Sigmoid colon (tissue), 7 donors: Measurements from ENCODE around the gene VPS45. TPM values are rescaled to one million over a fixed set of nuclear protein-coding genes. Genes with fewer than 3 reads are reported as not detected.

ENCODE experiments used
- DNase-seq: peaks from one replicate; pipeline ENCODE4 v3.0.0-alpha.2; 2019
- H3K27ac ChIP-seq, 4 donors: fragments of 200-600 bp; sonication (generic); one replicate each; pipeline ENCODE4 v1.5.1; 2016 to 2019; ENCODE audit warnings: mild to moderate bottlenecking in 1 of 4
- H3K27me3 ChIP-seq, 3 donors: fragments of 200-600 bp; sonication (generic); one replicate each; pipeline ENCODE4 v1.5.1; 2019; ENCODE audit warnings: mild to moderate bottlenecking in 1 of 3
- H3K36me3 ChIP-seq, 4 donors: fragments of 200-600 bp; sonication (generic); one replicate each; pipeline ENCODE4 v1.5.1; 2016 to 2019
- H3K4me1 ChIP-seq, 4 donors: fragments of 200-600 bp; sonication (generic); one replicate each; pipeline ENCODE4 v1.5.1; 2017 to 2019
- H3K4me3 ChIP-seq, 4 donors: fragments of 200-600 bp; sonication (generic); one replicate each; pipeline ENCODE4 v1.5.1; 2017 to 2019; ENCODE audit warnings: mild to moderate bottlenecking in 2 of 4, moderate library complexity in 1 of 4
- H3K9me3 ChIP-seq, 4 donors: fragments of 200-600 bp in 3 of 4; sonication (generic) in 3 of 4; one replicate each; pipeline versions ENCODE4 v1.5.1 to v1.6.1; 2013 to 2019
- CTCF ChIP-seq, 4 experiments: fragments of 450-650 bp in 3 of 4; fragments of 200-600 bp in 1 of 4; IDR thresholded peaks; one replicate each; pipeline ENCODE4 v1.5.1; 2016 to 2019; ENCODE audit warnings: antibody characterized with exemption in 4 of 4, mild to moderate bottlenecking in 3 of 4, moderate library complexity in 2 of 4
- EP300 ChIP-seq, 4 donors: sonication (generic); formaldehyde crosslinking; IDR thresholded peaks; one replicate each; pipeline ENCODE4 v1.6.1; 2017; ENCODE audit warnings: antibody characterized with exemption in 4 of 4
- POLR2A ChIP-seq, 2 donors: fragments of 450-650 bp; IDR thresholded peaks; one replicate each; pipeline ENCODE4 v1.6.1; 2016; ENCODE audit warnings: antibody characterized with exemption in 2 of 2, mild to moderate bottlenecking in 2 of 2, moderate library complexity in 2 of 2
- POLR2AphosphoS5 ChIP-seq, 4 donors: sonication (generic); formaldehyde crosslinking; IDR thresholded peaks; one replicate each; pipeline ENCODE4 v1.6.1; 2017; ENCODE audit warnings: antibody characterized with exemption in 4 of 4
- WGBS, 2 donors: extraction: QIAGEN DNeasy Blood & Tissue Kit; methylation state at CpG; one replicate each; pipeline ENCODE4 v1.1.7; 2013; 5-methylcytosine and 5-hydroxymethylcytosine counted together
- intact Hi-C: fragments of 100-400 bp; cut with DNase I; formaldehyde crosslinking; loops from one replicate; pipeline ENCODE4 v1.15.1; 2023
- polyA plus RNA-seq, 3 donors: library from polyadenylated mRNA; stranded (reverse); fragments of 200-250 nt; gene quantifications; one replicate each; pipeline ENCODE4 v1.2.3, GENCODE V29; 2013
- total RNA-seq, 4 donors: library from RNA; depleted of rRNA; stranded (reverse); fragments of >200 nt; gene quantifications; one replicate each; pipeline ENCODE4 v1.1.0, GENCODE V29; 2016
- donor health status: healthy with polysubstance abuse.
- donor health status: Bipolar disorder and iron deficiency.
- donor health status: healthy.

Gene VPS45
- total and polyA plus RNA-seq, 7 donors, result 16.2 to 68.1 (median 44.6) TPM

GRCh38 chr1:150150133-150151021 lies 82.8 kb downstream of the VPS45 start:
- peak overlapping the region; percentile 98 to 100 (median 99) for H3K27ac ChIP-seq
- peak; percentile 76 for DNase-seq
- peaks cover 0 to 53% (median 37%) of the 10 kb centered on the region in 4 donors for H3K4me1 ChIP-seq
- intact Hi-C loops, result loop anchor here (5.0 kb wide), 1 partner anchor 412 kb away; no protein-coding TSS in a partner anchor
- 1 to 2% methylated on average over 114 of the region's 114 CpGs for WGBS, 2 donors
- peaks cover 7 to 28% (median 16%) of the 10 kb centered on the region in 4 donors for H3K36me3 ChIP-seq
- peak in 1 of 2 donors; percentile 15 for TF ChIP-seq POLR2A (IDR thresholded peaks at IDR 0.05)
- TF ChIP-seq EP300 (IDR thresholded peaks at IDR 0.05), result no peak
- peak in 3 of 4 donors; percentile 4 to 71 (median 55) for TF ChIP-seq POLR2AphosphoS5 (IDR thresholded peaks at IDR 0.05)
- no peak for TF ChIP-seq CTCF (IDR thresholded peaks at IDR 0.05)
- H3K9me3 ChIP-seq, result no peaks in the 10 kb centered on the region
- H3K27me3 ChIP-seq, result no peaks in the 10 kb centered on the region
- H3K4me3 ChIP-seq, result peak overlapping the region; percentile 73 to 98 (median 96)

GRCh38 chr1:150151291-150152181 lies 84.0 kb downstream of the VPS45 start:
- peak; percentile 83 for DNase-seq
- intact Hi-C loops, result loop anchor here (1.0 to 5.0 kb wide), 2 partner anchors 11 to 411 kb away; no protein-coding TSS in a partner anchor
- Histone ChIP-seq H3K27ac (peak overlapping the region; percentile 98 to 100 (median 99)), H3K4me3 (peak overlapping the region; percentile 73 to 98 (median 96)), H3K27me3 (no peaks in the 10 kb centered on the region), H3K36me3 (peaks cover 16 to 40% (median 25%) of the 10 kb centered on the region in 4 donors), H3K9me3 (no peaks in the 10 kb centered on the region), H3K4me1 (peaks cover 0 to 64% (median 49%) of the 10 kb centered on the region in 4 donors)
- TF ChIP-seq POLR2A (IDR thresholded peaks at IDR 0.05) (peak; percentile 46 to 51), CTCF (IDR thresholded peaks at IDR 0.05) (no peak), POLR2AphosphoS5 (IDR thresholded peaks at IDR 0.05) (peak; percentile 81 to 94 (median 88)), EP300 (IDR thresholded peaks at IDR 0.05) (peak in 1 of 4 donors; percentile 12)
- 39 to 57% methylated on average over 15 of the region's 15 CpGs for WGBS, 2 donors

DNA sequence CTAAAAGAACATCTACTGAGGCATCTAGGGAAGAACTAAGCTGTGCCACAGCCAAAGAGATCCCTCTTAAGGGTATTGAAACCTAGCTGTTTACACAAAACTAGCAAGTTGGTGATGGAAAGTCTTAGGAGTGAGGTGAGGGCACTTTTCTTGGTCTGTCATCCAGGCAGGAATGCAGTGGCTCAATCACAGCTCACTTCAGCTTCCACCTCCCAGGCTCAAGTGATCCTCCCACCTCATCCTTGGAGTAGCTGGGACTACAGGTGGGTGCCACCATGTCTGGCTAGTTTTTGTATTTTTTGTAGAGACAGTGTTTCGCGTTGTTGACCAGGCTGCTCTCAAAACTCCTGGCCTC lies 84.6 kb downstream of the VPS45 start:
- peak overlapping the region; percentile 73 to 98 (median 96) for H3K4me3 ChIP-seq
- TF ChIP-seq POLR2A (IDR thresholded peaks at IDR 0.05) (no peak), EP300 (IDR thresholded peaks at IDR 0.05) (peak in 3 of 4 donors; percentile 64 to 91 (median 72)), CTCF (IDR thresholded peaks at IDR 0.05) (no peak), POLR2AphosphoS5 (IDR thresholded peaks at IDR 0.05) (peak; percentile 47 to 74 (median 67))
- H3K36me3 ChIP-seq, result peaks cover 22 to 46% (median 31%) of the 10 kb centered on the region in 4 donors
- peak; percentile 79 for DNase-seq
- intact Hi-C loops, result loop anchor here (1.0 to 5.0 kb wide), 2 partner anchors 10 to 410 kb away; no protein-coding TSS in a partner anchor
- 76 to 81% methylated on average over 2 of the region's 2 CpGs for WGBS, 2 donors
- H3K27me3 ChIP-seq, result no peaks in the 10 kb centered on the region
- peak overlapping the region; percentile 98 to 100 (median 99) for H3K27ac ChIP-seq
- H3K4me1 ChIP-seq, result peaks cover 0 to 70% (median 55%) of the 10 kb centered on the region in 4 donors
- no peaks in the 10 kb centered on the region for H3K9me3 ChIP-seq

- peak overlapping the region; percentile 73 to 98 (median 96) for H3K4me3 ChIP-seq
- H3K27me3 ChIP-seq, result no peaks in the 10 kb centered on the region
- peaks cover 0 to 74% (median 63%) of the 10 kb centered on the region in 4 donors for H3K4me1 ChIP-seq
- WGBS, 2 donors, result 75 to 86% methylated on average over 8 of the region's 8 CpGs
- peak; percentile 75 for DNase-seq
- TF ChIP-seq EP300 (IDR thresholded peaks at IDR 0.05), result peak in 1 of 4 donors; percentile 56
- no peak for TF ChIP-seq CTCF (IDR thresholded peaks at IDR 0.05)
- peak; percentile 23 to 78 (median 38) for TF ChIP-seq POLR2AphosphoS5 (IDR thresholded peaks at IDR 0.05)
- peak overlapping the region; percentile 98 to 100 (median 99) for H3K27ac ChIP-seq
- H3K9me3 ChIP-seq, result no peaks in the 10 kb centered on the region
- intact Hi-C loops, result loop anchor here (1.0 to 5.0 kb wide), 2 partner anchors 9 to 409 kb away; no protein-coding TSS in a partner anchor
- peaks cover 28 to 53% (median 37%) of the 10 kb centered on the region in 4 donors for H3K36me3 ChIP-seq
Observed at GRCh38 chr1:150152772-150153456, 85.3 kb downstream of the VPS45 start.
